ENCODE results near the gene KCNK17.
"Not testable (repeated sequence)": the region's sequence is repeated elsewhere in the genome, so short reads cannot be mapped to it uniquely, and the experiment has no call there.

Gene KCNK17

DNA sequence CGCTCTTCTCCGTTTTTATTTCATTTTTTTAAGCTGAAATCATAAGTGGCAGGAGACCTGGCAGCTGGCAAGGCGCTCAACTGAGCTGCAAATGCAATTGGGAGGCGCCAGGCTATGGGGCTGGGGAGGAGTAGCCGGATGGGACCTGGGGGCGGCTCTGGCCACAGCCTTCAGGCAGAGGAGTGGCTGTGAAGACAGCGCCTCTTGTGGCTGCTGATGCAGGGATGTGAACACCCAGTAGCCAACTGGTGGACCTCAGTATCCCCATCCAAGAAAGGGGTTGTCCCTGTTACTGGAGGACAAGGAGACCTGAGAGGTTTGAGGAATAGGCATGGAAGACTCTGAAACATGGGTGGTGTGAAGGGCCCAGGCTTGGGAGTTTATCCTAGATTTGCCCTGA is 12.6 kb downstream of the KCNK17 start:
- peak; percentile 96 for DNase-seq

DNA sequence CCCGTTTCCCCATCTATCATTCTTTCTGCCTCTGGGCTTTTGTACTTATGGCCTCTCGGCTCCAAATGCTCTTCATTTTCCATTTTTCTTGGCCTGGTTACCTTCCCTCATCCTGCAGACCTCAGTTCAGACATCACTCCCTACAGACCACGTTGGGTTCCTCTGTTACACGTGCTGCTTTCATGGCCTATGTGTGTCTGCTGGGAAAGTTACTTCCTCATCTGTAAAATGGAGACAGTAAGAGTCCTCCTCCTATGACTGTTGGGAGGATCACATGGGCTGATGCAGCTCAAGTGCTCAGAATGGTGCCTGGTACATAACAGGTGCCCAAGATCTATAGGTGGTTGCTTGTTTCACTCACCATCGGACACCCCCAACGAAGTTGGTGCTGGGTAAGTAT is 13.5 kb downstream of the KCNK17 start:
- DNase-seq, result no peak

DNA sequence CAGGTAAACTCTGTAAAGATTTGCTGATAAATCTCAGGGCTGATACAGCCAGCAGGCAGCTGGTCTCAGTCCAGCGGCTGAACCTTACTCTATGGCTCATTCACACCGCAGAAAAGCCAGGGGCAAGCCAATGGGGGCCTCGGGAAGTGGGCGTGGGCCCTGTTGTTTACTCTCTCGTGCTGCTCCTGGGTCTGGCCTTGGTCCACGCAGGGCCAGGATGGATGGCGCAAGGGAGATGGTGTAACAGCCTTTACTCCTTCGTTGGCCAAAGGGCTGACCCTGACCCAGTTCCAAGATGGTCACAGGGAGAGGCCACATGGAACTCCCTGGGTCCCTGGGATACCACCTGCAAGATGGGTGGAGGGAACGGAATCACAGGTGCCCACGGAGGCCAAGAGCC is 16.2 kb downstream of the KCNK17 start:
- DNase-seq, result no peak

DNA sequence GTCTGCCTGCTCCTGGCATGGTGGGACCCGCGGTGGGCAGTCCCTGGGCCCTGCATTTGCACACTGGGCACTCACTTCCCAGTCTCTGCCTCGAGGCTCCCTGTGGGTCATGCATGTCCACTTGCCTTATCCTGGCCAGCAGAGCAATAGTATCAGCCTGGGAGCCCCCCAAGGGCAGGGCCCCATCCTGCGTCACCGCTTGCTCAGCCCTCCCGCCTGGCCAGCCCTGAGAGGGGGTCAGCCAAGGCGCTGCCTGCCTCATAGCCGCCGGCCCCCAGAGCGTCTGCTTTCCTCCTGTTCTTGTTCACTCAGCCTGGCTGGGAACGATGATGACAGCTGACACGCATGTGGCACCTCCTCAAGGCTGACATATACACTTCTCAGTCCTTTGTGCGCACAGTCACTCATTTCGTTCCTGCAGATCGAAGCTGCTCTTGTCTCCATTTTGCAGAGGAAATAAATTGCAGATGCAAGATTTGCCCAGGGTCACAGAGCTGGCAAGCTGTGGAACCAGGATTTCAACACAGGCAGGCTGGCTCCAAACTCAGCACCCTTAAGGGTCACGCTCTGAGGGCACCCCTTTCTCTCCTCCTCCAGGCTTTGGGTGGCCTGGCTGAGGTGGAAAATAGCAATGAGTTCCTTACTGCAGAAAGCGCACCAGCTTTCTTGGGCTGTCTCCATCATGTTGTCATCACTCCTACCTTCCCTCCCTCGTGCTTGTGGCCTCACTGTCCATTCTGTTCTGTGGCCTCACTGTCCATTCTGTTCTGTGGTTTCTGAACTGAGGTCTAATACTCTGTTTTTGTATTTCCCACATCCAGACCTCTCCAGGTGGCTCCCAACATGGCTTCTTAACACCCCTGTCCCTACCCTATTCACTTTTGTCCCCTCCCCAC is 17.2 kb downstream of the KCNK17 start:
- no peak for DNase-seq

DNA sequence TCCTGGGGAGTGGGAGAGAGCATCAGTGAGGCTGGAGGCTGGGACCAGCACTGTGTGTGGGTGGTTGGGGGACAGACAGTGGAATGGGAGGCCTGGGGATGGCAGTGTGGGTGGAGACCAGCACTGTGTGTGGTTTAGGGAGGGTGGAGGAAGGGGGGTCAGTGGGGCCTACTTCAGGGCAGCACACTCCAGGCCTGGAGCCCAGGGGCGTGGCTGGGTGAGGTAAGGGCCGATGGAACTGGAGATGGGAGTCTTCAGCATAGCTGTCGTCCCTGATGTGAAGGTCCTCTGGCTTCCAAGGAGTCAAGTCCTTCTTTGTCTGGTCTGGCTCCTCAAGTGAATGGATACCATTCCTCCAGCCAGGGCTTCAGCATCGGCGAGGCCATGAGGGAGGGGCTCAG is 18.6 kb downstream of the KCNK17 start:
- no peak for DNase-seq

DNA sequence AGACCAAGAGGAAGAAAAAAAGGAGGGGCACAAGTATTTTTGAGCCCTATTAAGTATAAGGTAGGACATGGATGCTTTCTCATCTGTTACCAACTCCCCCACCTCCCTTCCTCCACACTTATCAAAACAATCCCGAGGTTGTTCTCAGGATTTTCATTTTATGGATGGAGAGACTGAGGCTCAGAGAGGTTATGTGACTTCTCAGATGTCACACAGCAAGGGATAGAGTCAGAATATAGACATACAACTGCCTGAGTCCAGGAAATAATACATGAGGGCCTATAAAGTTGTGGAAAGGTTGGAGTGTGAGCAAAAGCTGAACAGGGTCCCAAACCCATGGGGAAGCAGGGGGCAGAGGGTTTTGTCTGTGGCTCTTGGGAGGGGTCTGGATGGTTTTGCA is 19.3 kb downstream of the KCNK17 start:
- DNase-seq, result no peak

DNA sequence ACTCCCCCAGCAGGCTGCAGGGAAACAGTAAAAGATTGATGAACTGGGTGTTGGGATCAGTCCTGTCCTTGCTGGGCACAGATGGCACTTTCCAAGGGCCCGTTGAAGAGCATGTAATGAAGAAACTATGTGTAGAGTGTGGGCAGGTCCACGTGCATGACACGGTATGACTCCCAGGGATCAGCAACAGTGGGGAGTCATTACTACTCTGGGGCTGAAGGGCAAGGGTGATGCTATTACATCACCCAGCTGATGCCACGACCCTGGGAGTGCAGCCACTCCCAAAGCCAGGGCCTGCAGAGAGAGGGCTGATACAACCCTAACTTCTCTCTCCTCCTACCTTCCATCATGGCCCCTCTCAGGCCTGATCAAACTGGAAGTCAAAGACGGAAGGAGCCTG is 20.1 kb downstream of the KCNK17 start:
- no peak for DNase-seq

DNA sequence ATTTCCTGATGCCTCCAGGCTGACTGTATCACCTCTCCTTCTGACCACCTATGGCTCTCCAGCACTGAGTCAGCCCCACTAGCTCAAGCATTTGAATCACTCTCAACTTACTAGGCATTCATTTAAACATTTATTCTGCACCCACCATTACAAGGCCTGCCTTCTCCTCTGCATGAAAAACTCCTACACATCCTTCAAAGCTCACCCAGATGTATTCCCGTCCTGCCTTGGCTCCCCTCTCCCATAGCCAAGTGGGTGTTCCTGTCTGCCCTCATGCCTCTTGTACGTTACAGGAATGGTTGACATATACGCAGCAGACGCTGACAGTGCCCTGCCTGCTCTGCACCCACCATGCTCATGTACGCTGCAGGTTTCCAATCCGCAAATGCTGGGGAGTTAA is 21.6 kb downstream of the KCNK17 start:
- no peak for DNase-seq

DNA sequence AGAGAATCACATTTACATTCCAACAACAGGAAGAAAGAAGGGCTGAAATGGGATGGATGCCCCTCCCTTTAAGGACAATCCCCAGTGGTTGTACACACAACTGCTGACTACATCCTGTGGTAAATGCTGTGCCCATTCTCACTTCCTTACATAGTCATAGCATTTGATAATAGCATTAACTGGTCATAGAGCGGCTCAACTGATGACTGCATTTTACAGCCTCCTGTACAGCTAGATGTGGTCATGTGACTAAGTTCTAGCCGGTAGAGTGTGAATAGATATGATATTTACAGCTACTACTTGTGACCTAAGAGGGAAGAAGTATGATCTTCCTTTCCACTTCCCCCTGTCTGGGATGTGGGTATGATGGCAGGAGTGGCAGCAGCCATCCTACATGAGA is 24.7 kb downstream of the KCNK17 start:
- no peak for DNase-seq

DNA sequence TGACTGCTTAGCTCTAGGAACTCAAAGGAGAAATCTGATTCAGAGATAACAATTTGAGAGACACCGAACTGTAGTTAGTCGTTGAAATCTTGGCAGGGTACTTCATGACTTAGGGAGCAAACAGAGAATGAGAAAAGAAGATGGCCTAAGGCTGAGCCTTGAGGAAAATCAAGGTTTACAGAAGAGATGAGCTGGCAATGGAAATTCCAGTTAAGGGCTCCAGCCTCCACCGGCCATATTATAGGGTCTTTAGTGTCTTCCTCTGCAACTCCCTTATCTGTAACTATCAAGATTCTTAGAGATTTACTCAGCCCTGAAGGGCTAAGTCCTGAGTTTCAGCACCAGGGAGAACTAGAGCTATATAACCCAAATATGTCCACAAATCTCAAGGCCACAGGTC is 26.6 kb downstream of the KCNK17 start:
- no peak for DNase-seq

DNA sequence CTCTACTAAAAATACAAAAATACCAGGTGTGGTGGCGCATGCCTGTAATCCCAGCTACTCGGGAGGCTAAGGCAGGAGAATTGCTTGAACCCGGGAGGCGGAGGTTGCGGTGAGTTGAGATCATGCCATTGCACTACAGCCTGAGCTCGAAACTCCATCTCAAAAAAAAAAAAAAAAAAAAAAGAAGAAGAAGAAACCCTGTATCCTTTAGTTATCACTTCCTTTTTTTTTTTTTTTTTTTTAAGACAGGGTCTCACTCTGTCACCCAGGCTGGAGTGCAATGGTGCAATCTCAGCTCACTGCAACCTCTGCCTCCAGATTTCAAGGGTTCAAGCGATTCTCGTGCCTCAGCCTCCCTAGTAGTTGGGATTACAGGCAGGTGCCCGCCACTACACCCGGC is 27.6 kb downstream of the KCNK17 start:
- DNase-seq, result not testable (repeated sequence)

DNA sequence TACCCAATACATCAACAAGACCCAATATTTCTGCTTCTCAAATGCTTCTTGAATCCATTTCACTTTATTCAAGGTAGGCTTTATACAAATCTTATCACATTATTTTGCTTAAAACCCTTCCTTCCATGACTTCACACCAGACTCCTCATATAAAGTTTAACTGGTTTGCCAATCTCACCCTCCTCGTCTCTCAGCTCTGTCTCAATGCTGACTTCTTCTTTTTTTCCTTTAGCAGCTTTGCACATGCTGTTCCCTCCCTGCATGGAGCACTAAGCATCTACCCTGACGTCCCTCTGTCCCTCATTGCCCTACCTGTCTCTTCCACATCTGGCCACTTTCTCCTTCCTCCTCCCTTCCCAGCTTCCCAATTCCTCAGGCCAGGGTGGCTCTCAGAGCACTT is 31.4 kb downstream of the KCNK17 start:
- no peak for DNase-seq

DNA sequence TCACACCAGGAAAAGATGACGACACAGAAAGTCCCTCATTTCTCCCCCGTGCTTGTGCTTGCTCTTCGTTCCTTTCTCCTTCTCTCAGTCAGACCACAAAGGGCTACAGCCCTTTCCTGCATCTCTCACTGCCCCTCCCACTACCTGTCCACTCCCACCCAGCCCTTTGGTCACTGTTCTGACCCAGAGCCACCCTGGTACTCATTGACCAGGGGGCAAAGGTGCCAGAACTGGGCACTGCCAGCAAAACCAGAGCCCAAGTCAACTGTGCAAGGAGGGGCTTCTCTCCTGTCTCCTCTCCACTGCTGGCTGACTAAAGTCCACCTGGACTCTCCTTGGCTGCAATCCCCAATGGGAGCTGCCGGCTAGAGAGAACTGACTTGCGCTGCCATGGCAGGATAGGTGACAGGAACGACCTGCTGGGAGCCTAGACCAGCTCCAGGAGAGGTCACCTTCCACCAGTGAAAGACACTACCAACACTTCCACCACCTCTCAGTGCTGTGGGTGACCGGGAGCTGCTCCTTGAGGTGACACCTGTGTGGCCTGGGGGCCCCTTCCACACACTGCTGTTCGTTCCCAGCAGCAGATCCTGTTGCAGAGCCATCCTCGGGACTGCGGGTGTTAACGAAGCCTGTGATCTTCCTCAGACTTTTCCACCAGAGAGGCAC is 32.8 kb downstream of the KCNK17 start:
- no peak for DNase-seq

DNA sequence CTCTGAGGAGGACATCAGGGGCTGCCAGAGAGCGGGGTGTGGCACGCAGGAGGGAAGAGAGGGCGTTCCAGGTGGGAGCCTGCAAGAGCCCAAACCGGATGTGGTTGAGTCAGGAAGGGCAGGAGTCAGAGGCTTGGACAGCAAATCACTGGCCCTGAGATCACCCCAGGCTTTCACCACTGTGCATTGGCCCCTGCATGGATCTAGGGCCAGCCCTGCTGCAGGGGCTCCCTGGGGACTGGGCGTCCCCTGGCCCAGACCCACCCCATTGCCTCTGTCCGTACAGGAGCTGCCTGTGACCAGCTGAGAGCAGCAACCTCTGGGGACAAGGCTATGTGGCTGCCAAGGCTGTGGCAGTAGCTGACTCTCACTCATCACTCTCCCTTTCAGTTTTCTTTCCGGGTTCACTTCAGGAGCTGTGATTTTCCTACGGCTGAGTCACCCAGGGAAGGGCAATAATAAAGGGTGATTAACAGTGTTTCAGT is 33.9 kb downstream of the KCNK17 start:
- DNase-seq, result no peak

DNA sequence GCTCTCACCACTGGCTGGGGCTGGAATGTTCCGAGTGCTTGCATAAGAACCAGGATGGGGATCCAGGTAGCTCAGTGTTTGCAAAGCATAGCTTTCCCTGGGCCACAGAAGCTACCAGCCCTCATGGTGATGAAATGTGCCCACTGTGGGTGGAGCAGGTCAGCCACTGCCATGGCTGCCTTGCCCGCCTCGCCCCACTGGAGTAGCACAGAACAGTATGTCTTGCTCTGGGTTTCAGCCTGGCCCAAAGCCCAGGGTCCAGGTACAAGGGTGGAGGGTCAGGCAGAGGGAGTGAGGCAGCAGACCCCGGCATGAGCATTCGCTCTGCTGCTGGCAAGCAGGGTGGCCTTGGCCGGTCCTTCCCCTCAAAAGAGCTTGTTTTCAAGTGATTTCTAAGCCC is 34.7 kb downstream of the KCNK17 start:
- no peak for DNase-seq

DNA sequence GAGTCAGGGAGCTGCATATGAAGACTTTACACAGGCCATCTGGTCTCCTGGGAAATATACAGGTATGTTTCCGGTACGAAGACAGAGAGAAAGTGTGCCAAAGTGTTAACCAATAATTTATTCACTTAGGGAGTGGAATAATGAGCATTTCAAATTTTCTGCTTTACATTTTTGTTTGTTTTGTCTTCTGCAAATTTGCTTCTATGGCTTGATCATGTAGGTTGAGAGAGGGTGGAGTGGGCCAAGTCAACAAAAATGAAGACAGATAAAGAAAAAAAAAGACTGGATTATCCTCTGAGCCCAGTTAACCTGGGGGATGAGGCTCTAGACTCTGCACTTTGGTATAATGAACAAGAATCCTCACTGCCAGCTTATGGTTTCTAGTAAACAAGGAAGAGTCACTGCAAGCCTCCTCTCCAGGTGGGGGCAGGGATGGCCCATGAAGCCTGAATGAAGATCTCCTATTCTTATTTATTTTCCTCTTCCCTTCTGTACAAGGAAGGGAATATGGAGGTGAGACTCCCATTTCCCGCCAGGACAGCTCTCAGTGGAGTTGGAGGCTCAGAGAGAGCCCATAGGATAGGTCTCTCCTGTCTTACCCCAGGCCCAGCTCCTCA is 37.7 kb downstream of the KCNK17 start:
- DNase-seq, result no peak

DNA sequence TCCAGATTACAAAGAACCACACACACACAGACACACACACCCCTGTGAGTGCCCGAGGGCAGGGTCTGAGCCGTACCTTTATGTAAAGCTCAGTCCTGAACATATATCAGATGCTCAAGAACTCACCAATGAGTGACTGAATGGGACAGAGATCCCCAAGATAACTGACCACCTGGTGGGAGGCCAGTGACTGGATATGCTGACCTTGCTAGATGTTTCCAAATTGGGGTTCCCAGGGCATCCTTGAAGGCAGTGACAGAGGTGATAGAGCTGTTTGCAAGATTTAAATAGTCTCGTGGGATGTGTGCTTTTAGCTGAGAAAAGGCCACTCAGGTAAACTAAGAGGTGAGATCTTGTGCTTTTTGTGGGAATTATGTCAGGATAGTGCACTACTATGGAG is 39.3 kb downstream of the KCNK17 start:
- no peak for DNase-seq

DNA sequence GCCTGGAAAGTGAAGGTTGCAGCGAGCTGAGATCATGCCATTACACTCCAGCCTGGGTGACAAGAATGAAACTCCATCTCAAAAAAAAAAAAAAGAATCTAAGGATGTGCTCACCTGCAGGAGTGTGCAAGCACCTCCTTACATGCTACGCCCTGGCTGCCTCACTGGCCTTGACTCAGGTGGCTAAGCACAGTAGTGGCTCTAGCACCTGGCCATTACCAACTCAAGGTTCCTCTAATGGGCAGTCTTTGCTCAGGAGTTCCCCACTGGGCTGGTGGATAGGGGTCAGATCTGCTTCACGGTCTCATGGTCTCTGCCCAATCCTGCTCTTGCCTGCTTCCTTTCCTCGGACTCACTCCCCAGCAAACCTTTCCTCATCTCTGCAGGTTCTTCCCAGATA is 39.7 kb downstream of the KCNK17 start:
- DNase-seq, result no peak

DNA sequence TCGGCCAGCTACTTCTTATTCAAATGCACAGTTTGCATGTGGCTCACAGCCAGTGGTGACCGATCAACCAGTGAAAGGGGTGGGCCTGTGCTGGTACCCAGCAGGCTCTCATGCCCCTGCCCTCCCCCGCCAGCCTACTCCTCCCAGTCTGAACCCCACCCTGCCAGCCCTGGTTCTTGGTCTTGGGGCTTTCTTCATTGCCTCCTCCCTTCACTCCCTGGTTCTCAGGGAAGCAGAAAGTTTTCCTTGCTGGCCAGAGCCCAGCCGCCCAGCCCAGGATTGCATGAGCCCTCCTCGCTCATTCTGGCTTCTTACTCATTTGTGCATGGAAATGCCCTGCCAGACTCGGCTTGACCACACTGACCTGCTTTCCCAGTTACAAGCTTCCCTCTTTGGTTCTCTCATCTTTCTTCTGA is 40.8 kb downstream of the KCNK17 start:
- no peak for DNase-seq

DNA sequence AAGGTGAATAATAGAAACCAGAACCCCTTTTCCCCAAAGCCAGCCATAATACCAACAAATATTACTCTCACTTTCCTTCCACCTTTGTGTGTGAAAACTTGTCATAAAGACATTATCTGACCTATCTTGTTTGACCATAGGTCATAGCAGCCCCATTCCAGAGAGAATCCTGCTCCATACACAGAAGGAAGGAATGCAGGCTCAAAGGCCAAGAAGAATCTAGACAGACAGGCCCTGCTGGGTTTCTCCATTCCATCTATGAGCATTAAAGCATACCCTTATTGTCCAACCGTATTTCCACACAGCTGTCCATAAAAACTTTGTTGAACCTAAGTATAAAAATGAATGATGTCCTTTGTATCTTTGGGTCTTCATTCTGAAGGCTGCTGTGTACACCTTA is 44.3 kb downstream of the KCNK17 start:
- DNase-seq, result no peak

DNA sequence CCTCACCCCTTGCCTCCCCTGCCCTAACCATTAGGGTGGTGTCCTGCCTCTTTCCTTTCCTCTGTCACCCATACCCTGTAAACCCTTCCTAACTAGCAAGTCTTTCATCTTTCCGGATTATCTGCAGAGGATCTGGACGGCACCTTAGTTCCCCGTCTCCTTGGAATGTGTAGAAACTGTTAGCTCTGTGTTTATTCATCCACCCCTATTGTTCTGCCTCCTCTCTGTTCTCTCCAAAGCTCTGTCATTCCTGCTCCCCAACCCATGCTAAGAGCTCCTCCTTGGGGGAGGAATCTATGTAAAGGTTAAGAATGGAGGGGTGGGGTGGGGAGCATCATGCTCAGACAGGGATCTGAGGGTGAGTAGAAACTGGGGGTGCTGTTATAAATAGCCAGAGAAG is 45.5 kb downstream of the KCNK17 start:
- DNase-seq, result no peak

DNA sequence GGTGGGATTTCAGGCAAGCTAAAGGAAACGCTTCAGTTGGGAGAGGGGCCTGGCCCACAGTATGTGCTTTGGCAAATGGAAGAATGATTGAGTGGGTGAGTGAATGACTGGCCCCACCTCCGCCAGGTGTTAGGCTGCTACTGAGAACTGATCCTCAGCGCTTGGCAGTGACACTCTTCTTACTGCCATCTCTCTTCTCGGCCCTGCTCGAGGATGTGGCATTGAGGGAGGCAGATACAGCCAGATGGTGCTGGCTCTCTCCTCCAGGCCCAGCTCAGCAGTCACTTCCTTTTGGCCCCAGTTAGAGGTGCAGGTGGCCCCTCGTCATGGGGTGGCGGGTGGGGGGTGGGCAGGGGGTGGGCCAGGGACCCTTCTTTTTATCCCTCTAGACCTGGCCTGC is 46.0 kb downstream of the KCNK17 start:
- no peak for DNase-seq

DNA sequence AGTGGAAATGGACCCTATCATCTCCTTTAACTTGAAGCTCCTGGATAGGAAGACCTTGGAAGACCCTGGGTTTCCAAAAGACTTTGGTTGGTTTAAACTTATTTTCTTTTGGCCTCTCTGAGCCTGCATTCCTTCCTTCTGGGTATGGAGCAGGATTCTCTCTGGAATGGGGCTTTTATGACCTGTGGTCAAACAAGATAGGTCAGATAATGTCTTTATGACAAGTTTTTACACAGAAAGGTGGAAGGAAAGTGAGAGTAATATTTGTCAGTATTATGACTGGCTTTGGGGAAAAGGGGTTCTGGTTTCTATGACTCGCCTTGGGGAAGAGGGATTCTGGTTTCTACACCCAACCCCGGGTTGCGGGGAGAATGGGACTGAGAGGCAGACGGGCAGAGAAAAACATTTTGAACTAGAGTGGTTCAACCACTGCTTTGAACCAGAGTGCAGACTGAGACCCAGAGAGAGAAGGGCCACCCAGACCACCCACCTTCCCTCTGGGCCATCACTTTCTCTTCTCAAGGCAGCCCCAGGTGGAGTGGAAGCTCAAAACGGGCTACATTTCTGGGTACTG is 47.4 kb downstream of the KCNK17 start:
- DNase-seq, result no peak

DNA sequence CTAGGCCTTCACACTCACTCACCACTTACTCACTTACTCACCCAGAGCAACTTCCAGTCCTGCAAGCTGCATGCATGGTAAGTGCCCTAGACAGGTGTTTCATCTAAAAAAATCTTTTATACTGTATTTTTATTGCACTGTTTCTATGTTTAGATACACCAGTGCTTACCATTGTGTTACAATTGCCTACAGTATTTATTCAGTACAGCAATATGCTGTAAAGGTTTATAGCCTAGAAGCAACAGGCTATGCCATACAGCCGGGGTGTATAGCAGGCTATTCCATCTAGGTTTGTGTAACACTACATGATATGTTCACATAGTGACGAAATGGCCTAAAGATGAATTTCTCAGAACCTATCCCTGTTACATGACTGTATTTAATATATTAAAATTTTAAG is 47.8 kb downstream of the KCNK17 start:
- DNase-seq, result no peak

All from NCI-H82 (cell line).